Lower leg skin (tissue), 3 donors: ENCODE measurements around the gene FILIP1L.

Experiments used
- POLR2A ChIP-seq, 2 donors: fragments of 450-650 bp; IDR thresholded peaks; one replicate each; pipeline ENCODE4 v1.6.1; 2016 to 2017; ENCODE audit warnings: antibody characterized with exemption in 2 of 2, mild to moderate bottlenecking in 1 of 2, moderate library complexity in 1 of 2
- TF ChIP-seq, protein P1 (sequence below), 3 donors: fragments of 450-650 bp; IDR thresholded peaks; one replicate each; pipeline ENCODE4 v1.5.1; 2016; ENCODE audit warnings: antibody characterized with exemption in 3 of 3, mild to moderate bottlenecking in 3 of 3, moderate library complexity in 2 of 3

DNA sequence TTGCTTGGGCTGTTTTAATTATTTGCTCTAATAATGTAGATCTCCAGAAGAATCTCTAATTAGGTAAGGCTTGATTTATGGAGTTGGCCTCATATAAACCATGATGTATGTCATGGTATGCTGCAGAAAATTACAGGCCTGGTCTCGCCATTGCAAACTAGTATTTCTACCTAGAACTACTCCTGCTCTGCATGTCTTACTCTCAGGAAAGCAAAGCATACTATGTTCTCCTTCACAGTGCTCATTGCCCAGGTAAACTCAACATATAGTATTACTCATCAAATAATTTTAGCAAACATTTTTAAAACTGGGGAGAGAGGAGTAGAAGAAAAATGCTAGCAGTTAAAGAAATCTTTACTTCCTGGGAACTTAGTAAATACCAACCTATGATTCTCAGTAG is 90.7 kb downstream of the FILIP1L start:
- TF ChIP-seq, protein P1, sequence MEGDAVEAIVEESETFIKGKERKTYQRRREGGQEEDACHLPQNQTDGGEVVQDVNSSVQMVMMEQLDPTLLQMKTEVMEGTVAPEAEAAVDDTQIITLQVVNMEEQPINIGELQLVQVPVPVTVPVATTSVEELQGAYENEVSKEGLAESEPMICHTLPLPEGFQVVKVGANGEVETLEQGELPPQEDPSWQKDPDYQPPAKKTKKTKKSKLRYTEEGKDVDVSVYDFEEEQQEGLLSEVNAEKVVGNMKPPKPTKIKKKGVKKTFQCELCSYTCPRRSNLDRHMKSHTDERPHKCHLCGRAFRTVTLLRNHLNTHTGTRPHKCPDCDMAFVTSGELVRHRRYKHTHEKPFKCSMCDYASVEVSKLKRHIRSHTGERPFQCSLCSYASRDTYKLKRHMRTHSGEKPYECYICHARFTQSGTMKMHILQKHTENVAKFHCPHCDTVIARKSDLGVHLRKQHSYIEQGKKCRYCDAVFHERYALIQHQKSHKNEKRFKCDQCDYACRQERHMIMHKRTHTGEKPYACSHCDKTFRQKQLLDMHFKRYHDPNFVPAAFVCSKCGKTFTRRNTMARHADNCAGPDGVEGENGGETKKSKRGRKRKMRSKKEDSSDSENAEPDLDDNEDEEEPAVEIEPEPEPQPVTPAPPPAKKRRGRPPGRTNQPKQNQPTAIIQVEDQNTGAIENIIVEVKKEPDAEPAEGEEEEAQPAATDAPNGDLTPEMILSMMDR (IDR thresholded peaks at IDR 0.05), result no peak
- no peak for TF ChIP-seq POLR2A (IDR thresholded peaks at IDR 0.05)
